HEK293 (cell line): Measurements from ENCODE around the gene EDA.

ENCODE experiments used
- CTCF ChIA-PET: fragments of 350-600 bp; formaldehyde crosslinking; extraction: SDS; loops from one replicate; lab custom pipeline; 2021; ENCODE audit warnings: antibody characterized with exemption; lab: Yijun Ruan, JAX
- POLR2A ChIA-PET: fragments of 300-600 bp; formaldehyde crosslinking; extraction: SDS; loops from one replicate; lab custom pipeline; 2020; ENCODE audit warnings: antibody characterized with exemption, inconsistent platforms; lab: Yijun Ruan, JAX
- H3K27ac ChIP-seq: fragments of 200-500 bp; sonication (Bioruptor generic); 2 replicates; pipeline ENCODE4 v1.5.1; 2014; ENCODE audit warnings: low read depth, low read length, control low read depth, inconsistent platforms; ENCODE audit errors: extremely low read depth
- H3K36me3 ChIP-seq, 2 experiments: fragments of 200-500 bp in 1 of 2; sonication (Bioruptor generic) in 1 of 2; 1 replicate in 1 of 2; 2 replicates in 1 of 2; pipeline ENCODE4 v1.5.1; 2014 to 2017; ENCODE audit warnings: inconsistent platforms in 2 of 2, low read length in 2 of 2; ENCODE audit not compliant: control insufficient read depth in 2 of 2, insufficient read depth in 1 of 2
- H3K4me1 ChIP-seq: fragments of 200-500 bp; sonication (Bioruptor generic); 2 replicates; pipeline ENCODE4 v1.5.1; 2014; ENCODE audit warnings: mild to moderate bottlenecking, low read length, inconsistent platforms; ENCODE audit not compliant: control insufficient read depth, insufficient read depth
- H3K4me3 ChIP-seq: 2 replicates; pipeline ENCODE4 v1.5.1; 2011; ENCODE audit warnings: low read depth, mild to moderate bottlenecking, control low read depth, low read length, moderate library complexity
- H3K9me3 ChIP-seq: fragments of 200-500 bp; sonication (Bioruptor generic); 2 replicates; pipeline ENCODE4 v1.5.1; 2014; ENCODE audit warnings: low read depth, low read length, inconsistent platforms; ENCODE audit not compliant: control insufficient read depth, insufficient read depth
- GLIS1 ChIP-seq: fragments of 450-650 bp; formaldehyde crosslinking; IDR thresholded peaks from 2 replicates; pipeline ENCODE4 v1.5.1; 2016; ENCODE audit warnings: missing biosample characterization, missing genetic modification characterization
- GLIS2 ChIP-seq: fragments of 450-650 bp; formaldehyde crosslinking; IDR thresholded peaks from 2 replicates; pipeline ENCODE4 v1.5.1; 2016; ENCODE audit warnings: missing biosample characterization, missing genetic modification characterization
- OSR2 ChIP-seq: fragments of 450-650 bp; formaldehyde crosslinking; IDR thresholded peaks from 2 replicates; pipeline ENCODE4 v1.5.1; 2016; ENCODE audit warnings: missing biosample characterization, missing genetic modification characterization
- ZBTB17 ChIP-seq: fragments of 450-650 bp; formaldehyde crosslinking; IDR thresholded peaks from 2 replicates; pipeline ENCODE4 v1.5.1; 2016; ENCODE audit warnings: missing biosample characterization, missing genetic modification characterization
- ZNF10 ChIP-seq: fragments of 450-650 bp; formaldehyde crosslinking; IDR thresholded peaks from 2 replicates; pipeline ENCODE4 v1.5.1; 2017; ENCODE audit warnings: missing biosample characterization, missing genetic modification characterization
- ZNF16 ChIP-seq: fragments of 450-650 bp; formaldehyde crosslinking; IDR thresholded peaks from 2 replicates; pipeline ENCODE4 v1.5.1; 2016; ENCODE audit warnings: low read depth, missing biosample characterization, missing genetic modification characterization
- ZNF202 ChIP-seq: fragments of 450-650 bp; formaldehyde crosslinking; IDR thresholded peaks from 2 replicates; pipeline ENCODE4 v1.5.1; 2016; ENCODE audit warnings: missing biosample characterization, missing genetic modification characterization, borderline replicate concordance
- ZNF211 ChIP-seq: fragments of 450-650 bp; formaldehyde crosslinking; IDR thresholded peaks from 2 replicates; pipeline ENCODE4 v1.5.1; 2016; ENCODE audit warnings: low read depth, missing biosample characterization, missing genetic modification characterization
- ZNF26 ChIP-seq: fragments of 450-650 bp; formaldehyde crosslinking; IDR thresholded peaks from 2 replicates; pipeline ENCODE4 v1.5.1; 2016; ENCODE audit warnings: missing biosample characterization, missing genetic modification characterization
- ZNF302 ChIP-seq: fragments of 450-650 bp; formaldehyde crosslinking; IDR thresholded peaks from 2 replicates; pipeline ENCODE4 v1.5.1; 2016; ENCODE audit warnings: missing biosample characterization, missing genetic modification characterization, low read depth
- ZNF350 ChIP-seq: fragments of 450-650 bp; formaldehyde crosslinking; IDR thresholded peaks from 2 replicates; pipeline ENCODE4 v1.5.0; 2017; ENCODE audit warnings: missing biosample characterization, mild to moderate bottlenecking, missing genetic modification characterization
- ZNF548 ChIP-seq: fragments of 450-650 bp; formaldehyde crosslinking; IDR thresholded peaks from 2 replicates; pipeline ENCODE4 v1.5.1; 2016; ENCODE audit warnings: missing biosample characterization, missing genetic modification characterization
- ZNF560 ChIP-seq: fragments of 450-650 bp; formaldehyde crosslinking; IDR thresholded peaks from 2 replicates; pipeline ENCODE4 v1.5.1; 2017; ENCODE audit warnings: missing biosample characterization, missing genetic modification characterization, borderline replicate concordance
- ZNF561 ChIP-seq: fragments of 450-650 bp; IDR thresholded peaks from 2 replicates; pipeline ENCODE4 v1.5.1; 2018; ENCODE audit warnings: missing biosample characterization, missing genetic modification characterization, borderline replicate concordance
- ZNF654 ChIP-seq: fragments of 450-650 bp; formaldehyde crosslinking; IDR thresholded peaks from 2 replicates; pipeline ENCODE4 v1.5.1; 2016; ENCODE audit warnings: low read depth, missing biosample characterization, missing genetic modification characterization
- ZNF747 ChIP-seq: fragments of 450-650 bp; formaldehyde crosslinking; IDR thresholded peaks from 2 replicates; pipeline ENCODE4 v1.5.1; 2016; ENCODE audit warnings: missing biosample characterization, missing genetic modification characterization
- ZNF777 ChIP-seq: fragments of 450-650 bp; formaldehyde crosslinking; IDR thresholded peaks from 2 replicates; pipeline ENCODE4 v1.5.1; 2017; ENCODE audit warnings: missing biosample characterization, missing genetic modification characterization, borderline replicate concordance
- ZSCAN5A ChIP-seq: fragments of 450-650 bp; formaldehyde crosslinking; IDR thresholded peaks from 2 replicates; pipeline ENCODE4 v1.5.1; 2016; ENCODE audit warnings: missing biosample characterization, missing genetic modification characterization
- TF ChIP-seq, protein P1 (sequence below): fragments of 450-650 bp; formaldehyde crosslinking; IDR thresholded peaks from 2 replicates; pipeline ENCODE4 v1.5.1; 2016; ENCODE audit warnings: missing biosample characterization, missing genetic modification characterization, borderline replicate concordance
- TF ChIP-seq, protein P2 (sequence below): fragments of 450-650 bp; formaldehyde crosslinking; IDR thresholded peaks from 2 replicates; pipeline ENCODE4 v1.5.1; 2016; ENCODE audit warnings: missing biosample characterization, missing genetic modification characterization

Gene EDA

DNA sequence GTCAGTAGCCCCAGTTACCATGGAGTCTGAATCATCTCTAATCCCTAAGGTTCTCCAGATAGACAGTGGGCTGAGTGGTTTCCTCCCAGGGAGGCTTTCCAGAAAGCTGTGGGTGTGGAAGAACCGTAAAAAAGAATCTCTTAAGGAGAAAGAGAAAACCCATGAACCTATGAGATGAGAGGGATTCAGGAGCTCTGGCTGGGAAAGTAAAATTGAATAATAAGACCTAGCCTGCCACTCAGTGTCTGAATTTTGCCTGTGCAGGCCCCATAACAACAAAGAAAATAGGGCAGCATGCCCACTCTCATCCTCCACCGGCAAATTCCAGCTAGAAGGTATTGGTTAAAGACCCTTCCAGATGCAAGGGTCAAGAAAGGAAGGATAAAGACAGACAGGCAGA is 416.9 kb downstream of the EDA start:
- ChIA-PET CTCF (interaction anchor here (0.5 to 6.4 kb wide), 22 partner anchors 8 to 598 kb away, joined by 3 to 81 read pairs (median 4); partner anchors contain the start of gene IGBP1), POLR2A (no interaction called here)
- no peak overlapping the region for H3K4me3 ChIP-seq
- H3K4me1 ChIP-seq = no peaks in the 10 kb centered on the region
- TF ChIP-seq, protein P1, sequence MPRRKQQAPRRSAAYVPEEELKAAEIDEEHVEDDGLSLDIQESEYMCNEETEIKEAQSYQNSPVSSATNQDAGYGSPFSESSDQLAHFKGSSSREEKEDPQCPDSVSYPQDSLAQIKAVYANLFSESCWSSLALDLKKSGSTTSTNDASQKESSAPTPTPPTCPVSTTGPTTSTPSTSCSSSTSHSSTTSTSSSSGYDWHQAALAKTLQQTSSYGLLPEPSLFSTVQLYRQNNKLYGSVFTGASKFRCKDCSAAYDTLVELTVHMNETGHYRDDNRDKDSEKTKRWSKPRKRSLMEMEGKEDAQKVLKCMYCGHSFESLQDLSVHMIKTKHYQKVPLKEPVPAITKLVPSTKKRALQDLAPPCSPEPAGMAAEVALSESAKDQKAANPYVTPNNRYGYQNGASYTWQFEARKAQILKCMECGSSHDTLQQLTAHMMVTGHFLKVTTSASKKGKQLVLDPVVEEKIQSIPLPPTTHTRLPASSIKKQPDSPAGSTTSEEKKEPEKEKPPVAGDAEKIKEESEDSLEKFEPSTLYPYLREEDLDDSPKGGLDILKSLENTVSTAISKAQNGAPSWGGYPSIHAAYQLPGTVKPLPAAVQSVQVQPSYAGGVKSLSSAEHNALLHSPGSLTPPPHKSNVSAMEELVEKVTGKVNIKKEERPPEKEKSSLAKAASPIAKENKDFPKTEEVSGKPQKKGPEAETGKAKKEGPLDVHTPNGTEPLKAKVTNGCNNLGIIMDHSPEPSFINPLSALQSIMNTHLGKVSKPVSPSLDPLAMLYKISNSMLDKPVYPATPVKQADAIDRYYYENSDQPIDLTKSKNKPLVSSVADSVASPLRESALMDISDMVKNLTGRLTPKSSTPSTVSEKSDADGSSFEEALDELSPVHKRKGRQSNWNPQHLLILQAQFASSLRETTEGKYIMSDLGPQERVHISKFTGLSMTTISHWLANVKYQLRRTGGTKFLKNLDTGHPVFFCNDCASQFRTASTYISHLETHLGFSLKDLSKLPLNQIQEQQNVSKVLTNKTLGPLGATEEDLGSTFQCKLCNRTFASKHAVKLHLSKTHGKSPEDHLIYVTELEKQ (tag by site-specific recombination) = no peak
- TF ChIP-seq ZNF548 (tag by site-specific recombination) = no peak
- TF ChIP-seq ZNF560 = no peak
- no peak for TF ChIP-seq ZNF561 (tag by site-specific recombination)
- no peak for TF ChIP-seq ZNF202 (tag by site-specific recombination)
- no peak for TF ChIP-seq ZNF211 (tag by site-specific recombination)
- no peak for TF ChIP-seq ZNF747 (tag by site-specific recombination)
- no peak for TF ChIP-seq ZNF302 (tag by site-specific recombination)
- TF ChIP-seq ZSCAN5A (tag by site-specific recombination) = no peak
- no peak for TF ChIP-seq ZNF777 (tag by site-specific recombination)
- H3K27ac ChIP-seq = no peak overlapping the region
- no peaks in the 10 kb centered on the region for H3K9me3 ChIP-seq
- peaks cover 0 to 18% of the 10 kb centered on the region in 2 experiments; a peak in 1 of 3 replicates for H3K36me3 ChIP-seq

DNA sequence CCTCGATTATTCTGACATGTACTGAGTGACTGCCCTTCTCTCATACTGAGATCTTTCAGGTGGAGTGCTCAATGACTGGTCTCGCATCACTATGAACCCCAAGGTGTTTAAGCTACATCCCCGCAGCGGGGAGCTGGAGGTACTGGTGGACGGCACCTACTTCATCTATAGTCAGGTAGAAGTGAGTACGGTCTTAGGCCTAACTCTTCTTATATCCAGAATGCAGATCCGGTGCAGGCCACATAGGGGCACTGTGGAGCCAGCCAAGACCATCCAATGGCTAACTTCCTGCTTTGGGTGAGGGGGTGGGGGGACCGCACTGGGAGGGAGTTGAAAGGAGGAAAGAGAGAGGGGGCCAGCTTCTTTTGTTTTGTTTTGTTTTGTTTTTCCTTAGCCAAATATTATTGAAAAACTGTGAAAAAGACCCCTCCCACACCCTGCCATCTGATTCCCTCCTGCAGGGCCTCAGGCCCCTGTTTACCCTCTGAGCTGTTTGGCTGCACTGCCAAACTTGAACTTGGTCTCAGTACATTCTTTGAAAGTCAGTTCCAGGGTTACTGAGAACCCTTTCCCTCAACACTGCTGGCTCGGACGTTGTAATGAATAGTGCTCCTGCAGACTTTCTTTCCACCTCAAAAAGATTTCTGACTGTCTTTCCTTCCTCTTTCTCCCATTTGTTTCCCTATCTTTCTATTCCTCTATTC is 417.6 kb downstream of the EDA start:
- CTCF ChIA-PET = interaction anchor here (0.6 to 6.4 kb wide), 28 partner anchors 8 to 1206 kb away, joined by 3 to 81 read pairs (median 3); partner anchors contain the start of gene IGBP1
- H3K9me3 ChIP-seq = no peaks in the 10 kb centered on the region
- no peaks in the 10 kb centered on the region for H3K4me1 ChIP-seq
- POLR2A ChIA-PET = no interaction called here
- peaks cover 0 to 18% of the 10 kb centered on the region in 2 experiments; a peak in 1 of 3 replicates for H3K36me3 ChIP-seq
- no peak overlapping the region for H3K4me3 ChIP-seq
- TF ChIP-seq GLIS2 (tag by site-specific recombination) (no peak), ZNF26 (tag by site-specific recombination) (no peak), OSR2 (no peak), GLIS1 (tag by site-specific recombination) (no peak), ZNF350 (tag by site-specific recombination) (no peak), ZNF16 (tag by site-specific recombination) (no peak), ZBTB17 (tag by site-specific recombination) (no peak), ZNF654 (tag by site-specific recombination) (peak; percentile 31), ZNF10 (tag by site-specific recombination) (no peak)
- TF ChIP-seq, protein P2, sequence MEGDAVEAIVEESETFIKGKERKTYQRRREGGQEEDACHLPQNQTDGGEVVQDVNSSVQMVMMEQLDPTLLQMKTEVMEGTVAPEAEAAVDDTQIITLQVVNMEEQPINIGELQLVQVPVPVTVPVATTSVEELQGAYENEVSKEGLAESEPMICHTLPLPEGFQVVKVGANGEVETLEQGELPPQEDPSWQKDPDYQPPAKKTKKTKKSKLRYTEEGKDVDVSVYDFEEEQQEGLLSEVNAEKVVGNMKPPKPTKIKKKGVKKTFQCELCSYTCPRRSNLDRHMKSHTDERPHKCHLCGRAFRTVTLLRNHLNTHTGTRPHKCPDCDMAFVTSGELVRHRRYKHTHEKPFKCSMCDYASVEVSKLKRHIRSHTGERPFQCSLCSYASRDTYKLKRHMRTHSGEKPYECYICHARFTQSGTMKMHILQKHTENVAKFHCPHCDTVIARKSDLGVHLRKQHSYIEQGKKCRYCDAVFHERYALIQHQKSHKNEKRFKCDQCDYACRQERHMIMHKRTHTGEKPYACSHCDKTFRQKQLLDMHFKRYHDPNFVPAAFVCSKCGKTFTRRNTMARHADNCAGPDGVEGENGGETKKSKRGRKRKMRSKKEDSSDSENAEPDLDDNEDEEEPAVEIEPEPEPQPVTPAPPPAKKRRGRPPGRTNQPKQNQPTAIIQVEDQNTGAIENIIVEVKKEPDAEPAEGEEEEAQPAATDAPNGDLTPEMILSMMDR (tag by site-specific recombination) = peak; percentile 36
- no peak overlapping the region for H3K27ac ChIP-seq
